IMR-90 (cell line): ENCODE data around the gene LELP1. TPM values are rescaled to one million over a fixed set of nuclear protein-coding genes. Genes with fewer than 3 reads are reported as not detected.

ENCODE experiments used
- ATAC-seq: fragments of 200-7000 bp; cut with Tn5 transposase; 2 replicates; pipeline ENCODE4 v1.9.1; 2020; ENCODE audit warnings: low read depth, mild to moderate bottlenecking, moderate library complexity
- BruUV-seq: library from RNA; stranded (reverse); fragments of 400-500 nt; replicated peaks from 2 replicates; lab custom pipeline; 2021; lab: Mats Ljungman, UMichigan
- CTCF ChIA-PET: fragments of 300-600 bp; formaldehyde crosslinking; extraction: SDS; loops from one replicate; lab custom pipeline; 2021; ENCODE audit warnings: antibody characterized with exemption; lab: Yijun Ruan, JAX
- POLR2A ChIA-PET: fragments of 300-600 bp; sonication (Branson Sonifier 250); formaldehyde crosslinking; loops from one replicate; lab custom pipeline; 2022; ENCODE audit warnings: antibody characterized with exemption; ENCODE audit not compliant: unreplicated experiment; lab: Charles Lee
- DNase-seq: peaks from one replicate; pipeline ENCODE4 v3.0.0; 2013
- H2AFZ ChIP-seq: replicated peaks from 2 replicates; pipeline ENCODE3; 2013; ENCODE audit warnings: low read length, mild to moderate bottlenecking; ENCODE audit not compliant: poor library complexity
- H2AK5ac ChIP-seq: 2 replicates; pipeline ENCODE4 v1.6.1; 2013; ENCODE audit warnings: low read depth, low read length, inconsistent platforms
- H2AK9ac ChIP-seq: replicated peaks from 2 replicates; pipeline ENCODE3; 2013; ENCODE audit warnings: mild to moderate bottlenecking, low read depth, low read length, moderate library complexity; ENCODE audit not compliant: poor library complexity
- H2BK120ac ChIP-seq: 2 replicates; pipeline ENCODE4 v1.6.1; 2013; ENCODE audit warnings: low read depth, low read length, inconsistent platforms
- H2BK15ac ChIP-seq: 3 replicates; pipeline ENCODE4 v1.6.1; 2013; ENCODE audit warnings: low read depth, low read length, inconsistent platforms
- H2BK20ac ChIP-seq: 2 replicates; pipeline ENCODE4 v1.6.1; 2013; ENCODE audit warnings: low read depth, mild to moderate bottlenecking, inconsistent platforms, low read length, moderate library complexity
- H2BK5ac ChIP-seq: 2 replicates; pipeline ENCODE4 v1.6.1; 2013; ENCODE audit warnings: mild to moderate bottlenecking, low read depth, low read length, inconsistent platforms; ENCODE audit not compliant: poor library complexity, severe bottlenecking
- H3K14ac ChIP-seq: replicated peaks from 2 replicates; pipeline ENCODE4 v1.6.1; 2013; ENCODE audit warnings: low read depth, low read length, inconsistent platforms
- H3K18ac ChIP-seq: 2 replicates; pipeline ENCODE4 v1.6.1; 2013; ENCODE audit warnings: low read depth, low read length, control low read depth
- H3K23ac ChIP-seq: 2 replicates; pipeline ENCODE4 v1.6.1; 2013; ENCODE audit warnings: low read depth, low read length, inconsistent platforms
- H3K27ac ChIP-seq: 2 replicates; pipeline ENCODE4 v1.5.1; 2013; ENCODE audit warnings: mild to moderate bottlenecking, control low read depth, low read length; ENCODE audit not compliant: insufficient read depth
- H3K27me3 ChIP-seq: 2 replicates; pipeline ENCODE4 v1.6.1; 2013; ENCODE audit warnings: low read length; ENCODE audit not compliant: control insufficient read depth, insufficient read depth
- H3K36me3 ChIP-seq: 2 replicates; pipeline ENCODE4 v1.6.1; 2013; ENCODE audit warnings: low read length, mixed read lengths; ENCODE audit not compliant: control insufficient read depth, insufficient read depth
- H3K4ac ChIP-seq: 2 replicates; pipeline ENCODE4 v1.6.1; 2013; ENCODE audit warnings: low read depth, low read length, inconsistent platforms
- H3K4me1 ChIP-seq: 2 replicates; pipeline ENCODE4 v1.6.1; 2013; ENCODE audit warnings: low read length, mixed read lengths; ENCODE audit not compliant: control insufficient read depth, insufficient read depth
- H3K4me2 ChIP-seq: 2 replicates; pipeline ENCODE4 v1.6.1; 2013; ENCODE audit warnings: low read depth, mild to moderate bottlenecking, control low read depth, low read length, moderate library complexity
- H3K4me3 ChIP-seq: 2 replicates; pipeline ENCODE4 v1.5.1; 2013; ENCODE audit warnings: low read depth, mild to moderate bottlenecking, control low read depth, low read length, moderate library complexity; ENCODE audit not compliant: insufficient read depth
- H3K56ac ChIP-seq: 2 replicates; pipeline ENCODE4 v1.6.1; 2013; ENCODE audit warnings: low read length, inconsistent platforms; ENCODE audit not compliant: insufficient read depth; ENCODE audit errors: extremely low read depth
- H3K79me1 ChIP-seq, 2 experiments: 2 replicates each; pipeline ENCODE4 v1.6.1; 2013; ENCODE audit warnings: low read length in 2 of 2, inconsistent platforms in 1 of 2, low read depth in 1 of 2
- H3K9ac ChIP-seq: 2 replicates; pipeline ENCODE4 v1.6.1; 2013; ENCODE audit warnings: low read depth, low read length, control low read depth
- H3K9me1 ChIP-seq: 2 replicates; pipeline ENCODE4 v1.6.1; 2013; ENCODE audit warnings: low read length, inconsistent platforms; ENCODE audit not compliant: insufficient read depth
- H3K9me3 ChIP-seq: 2 replicates; pipeline ENCODE4 v1.6.1; 2013; ENCODE audit warnings: low read length; ENCODE audit not compliant: control insufficient read depth, insufficient read depth
- H4K20me1 ChIP-seq: 2 replicates; pipeline ENCODE4 v1.6.1; 2013; ENCODE audit warnings: low read length, inconsistent platforms; ENCODE audit not compliant: insufficient read depth
- H4K5ac ChIP-seq: 2 replicates; pipeline ENCODE4 v1.6.1; 2013; ENCODE audit warnings: mild to moderate bottlenecking, low read depth, low read length, control low read depth
- H4K8ac ChIP-seq, 2 experiments: 2 replicates each; pipeline ENCODE4 v1.6.1; 2013; ENCODE audit warnings: low read depth in 2 of 2, low read length in 2 of 2, control low read depth in 1 of 2, inconsistent platforms in 1 of 2
- H4K91ac ChIP-seq: 2 replicates; pipeline ENCODE4 v1.6.1; 2013; ENCODE audit warnings: low read depth, low read length, inconsistent platforms; ENCODE audit not compliant: insufficient read depth
- BHLHE40 ChIP-seq: fragments of 150-350 bp; IDR thresholded peaks from 2 replicates; pipeline ENCODE4 v1.6.1; 2016; ENCODE audit warnings: mild to moderate bottlenecking, low read depth, low read length
- CEBPB ChIP-seq: IDR thresholded peaks from 2 replicates; pipeline ENCODE4 v1.6.1; 2012; ENCODE audit warnings: low read depth, low read length, improper control_type of control experiment
- CHD1 ChIP-seq: IDR thresholded peaks from 2 replicates; pipeline ENCODE4 v1.6.1; 2012; ENCODE audit warnings: low read depth, low read length, improper control_type of control experiment
- FOS ChIP-seq: fragments of 150-350 bp; IDR thresholded peaks from 2 replicates; pipeline ENCODE4 v1.6.1; 2016; ENCODE audit warnings: low read depth, low read length
- MAFK ChIP-seq: IDR thresholded peaks from 2 replicates; pipeline ENCODE4 v1.6.1; 2012; ENCODE audit warnings: low read depth, low read length, improper control_type of control experiment
- MAZ ChIP-seq: IDR thresholded peaks from 2 replicates; pipeline ENCODE4 v1.6.1; 2012; ENCODE audit warnings: low read depth, mild to moderate bottlenecking, low read length, improper control_type of control experiment, moderate library complexity, borderline replicate concordance
- MXI1 ChIP-seq: IDR thresholded peaks from 2 replicates; pipeline ENCODE4 v1.6.1; 2012; ENCODE audit warnings: low read depth, mild to moderate bottlenecking, low read length, moderate library complexity, borderline replicate concordance
- NFE2L2 ChIP-seq: fragments of 150-350 bp; IDR thresholded peaks from 2 replicates; pipeline ENCODE4 v1.6.1; 2016; ENCODE audit warnings: low read depth, mild to moderate bottlenecking, low read length
- POLR2A ChIP-seq: IDR thresholded peaks from 2 replicates; pipeline ENCODE4 v1.6.1; 2012; ENCODE audit warnings: mild to moderate bottlenecking, low read depth, low read length
- RAD21 ChIP-seq: IDR thresholded peaks from 2 replicates; pipeline ENCODE4 v1.6.1; 2012; ENCODE audit warnings: low read length, improper control_type of control experiment
- RCOR1 ChIP-seq: IDR thresholded peaks from 2 replicates; pipeline ENCODE4 v1.6.1; 2012; ENCODE audit warnings: mild to moderate bottlenecking, low read length, improper control_type of control experiment; ENCODE audit not compliant: insufficient replicate concordance
- RFX5 ChIP-seq: IDR thresholded peaks from 2 replicates; pipeline ENCODE4 v1.8.0; 2012; ENCODE audit warnings: low read depth, mild to moderate bottlenecking, low read length, moderate library complexity
- SMC3 ChIP-seq: fragments of 150-350 bp; IDR thresholded peaks from 2 replicates; pipeline ENCODE4 v1.6.1; 2016; ENCODE audit warnings: low read depth, mild to moderate bottlenecking, antibody characterized with exemption, low read length, moderate library complexity
- WGBS, 2 experiments: methylation state at CpG; one replicate each; pipeline versions ENCODE4 v1.1.5 to v1.1.7; 2013; ENCODE audit warnings: missing lambda C conversion rate in 2 of 2; ENCODE audit not compliant: insufficient read length in 1 of 2; ENCODE audit errors: extremely low coverage in 2 of 2; 5-methylcytosine and 5-hydroxymethylcytosine counted together
- dilution Hi-C: fragments of 300-500 bp; cut with HindIII; formaldehyde crosslinking; loops from one replicate; pipeline ENCODE4 v1.14.3; 2018; ENCODE audit warnings: low sequenced_read_pairs; ENCODE audit not compliant: unreplicated experiment
- in situ Hi-C: fragments of 300-500 bp; cut with MboI; formaldehyde crosslinking; loops from 3 replicates; pipeline ENCODE4 v1.14.3; 2019; ENCODE audit warnings: low sequenced_read_pairs, inconsistent platforms, mixed read lengths
- intact Hi-C: fragments of 100-400 bp; cut with micrococcal nuclease; formaldehyde crosslinking; loops from 2 replicates; pipeline ENCODE4 v1.10.0; 2022
- polyA plus RNA-seq, 3 experiments: library from polyadenylated mRNA; depleted of rRNA; stranded (reverse); fragments of >200 nt; gene quantifications; 2 replicates each; pipeline ENCODE4 v1.2.3, GENCODE V29; 2012; ENCODE audit warnings: low replicate concordance in 1 of 3
- total RNA-seq: library from RNA; depleted of rRNA; stranded (reverse); fragments of >200 nt; gene quantifications from 2 replicates; pipeline ENCODE4 v1.2.3, GENCODE V29; 2012
- TF ChIP-seq, protein P1 (sequence below): conservative IDR thresholded peaks from 2 replicates; pipeline ENCODE4 v1.5.1; 2012; ENCODE audit warnings: mild to moderate bottlenecking, low read depth, low read length, improper control_type of control experiment
- TF ChIP-seq, protein P2 (sequence below): fragments of 150-350 bp; IDR thresholded peaks from 2 replicates; pipeline ENCODE4 v1.6.1; 2017; ENCODE audit warnings: mild to moderate bottlenecking, antibody characterized with exemption, low read length, low read depth

Gene LELP1
- total and polyA plus RNA-seq, 2 of the 4 experiments (the other 2 are of a cell fraction) = not detected

DNA sequence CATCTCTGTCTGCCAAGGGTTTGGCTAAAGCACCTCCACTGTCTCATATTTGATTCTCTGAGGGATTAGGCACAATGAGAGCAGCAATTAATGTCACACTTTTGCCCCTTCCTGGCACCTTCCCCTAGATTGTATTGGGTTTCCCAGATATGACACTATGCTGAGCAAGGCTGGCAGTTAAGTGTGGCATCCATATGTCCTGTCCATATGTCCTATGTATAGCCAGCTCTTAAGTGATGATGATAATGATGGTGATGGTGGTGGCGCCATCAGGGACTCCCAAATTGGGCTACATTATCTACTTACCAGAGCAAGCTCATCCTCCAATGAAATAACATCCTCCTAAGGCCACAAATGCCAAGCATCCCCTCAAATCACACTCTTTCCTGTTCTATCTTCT, 42.8 kb downstream of the LELP1 start:
- CTCF ChIA-PET = no interaction called here

More for the DNA sequence above, 42.8 kb downstream of the LELP1 start:
- Histone ChIP-seq H4K20me1 (no peaks in the 10 kb centered on the region), H2BK120ac (no peak overlapping the region), H3K18ac (no peak overlapping the region), H2BK15ac (no peak overlapping the region), H3K27ac (no peak overlapping the region), H3K23ac (no peak overlapping the region), H4K91ac (no peak overlapping the region), H3K9me3 (no peaks in the 10 kb centered on the region), H2AFZ (no peak overlapping the region), H2BK5ac (no peak overlapping the region), H3K4me2 (no peak overlapping the region), H3K14ac (no peak overlapping the region), H3K4me3 (no peak overlapping the region), H2AK9ac (no peak overlapping the region), H3K36me3 (no peaks in the 10 kb centered on the region), H3K79me1 (no peaks in the 10 kb centered on the region), H3K4me1 (no peaks in the 10 kb centered on the region), H2BK20ac (no peak overlapping the region), H3K56ac (no peak overlapping the region), H3K4ac (no peak overlapping the region), H4K8ac (no peak overlapping the region), H4K5ac (no peak overlapping the region), H2AK5ac (no peak overlapping the region), H3K9ac (no peak overlapping the region), H3K9me1 (no peaks in the 10 kb centered on the region), H3K27me3 (no peaks in the 10 kb centered on the region)
- dilution Hi-C loops (no loop called here), intact Hi-C loops (no loop called here), in situ Hi-C loops (no loop called here)
- WGBS, 2 experiments = no CpG with 5 or more reads among the region's 1 CpG
- TF ChIP-seq BHLHE40 = no peak
- no peak for TF ChIP-seq CHD1
- TF ChIP-seq SMC3 = no peak
- TF ChIP-seq RCOR1 = no peak
- TF ChIP-seq, protein P1, sequence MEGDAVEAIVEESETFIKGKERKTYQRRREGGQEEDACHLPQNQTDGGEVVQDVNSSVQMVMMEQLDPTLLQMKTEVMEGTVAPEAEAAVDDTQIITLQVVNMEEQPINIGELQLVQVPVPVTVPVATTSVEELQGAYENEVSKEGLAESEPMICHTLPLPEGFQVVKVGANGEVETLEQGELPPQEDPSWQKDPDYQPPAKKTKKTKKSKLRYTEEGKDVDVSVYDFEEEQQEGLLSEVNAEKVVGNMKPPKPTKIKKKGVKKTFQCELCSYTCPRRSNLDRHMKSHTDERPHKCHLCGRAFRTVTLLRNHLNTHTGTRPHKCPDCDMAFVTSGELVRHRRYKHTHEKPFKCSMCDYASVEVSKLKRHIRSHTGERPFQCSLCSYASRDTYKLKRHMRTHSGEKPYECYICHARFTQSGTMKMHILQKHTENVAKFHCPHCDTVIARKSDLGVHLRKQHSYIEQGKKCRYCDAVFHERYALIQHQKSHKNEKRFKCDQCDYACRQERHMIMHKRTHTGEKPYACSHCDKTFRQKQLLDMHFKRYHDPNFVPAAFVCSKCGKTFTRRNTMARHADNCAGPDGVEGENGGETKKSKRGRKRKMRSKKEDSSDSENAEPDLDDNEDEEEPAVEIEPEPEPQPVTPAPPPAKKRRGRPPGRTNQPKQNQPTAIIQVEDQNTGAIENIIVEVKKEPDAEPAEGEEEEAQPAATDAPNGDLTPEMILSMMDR = no peak
- TF ChIP-seq, protein P2, sequence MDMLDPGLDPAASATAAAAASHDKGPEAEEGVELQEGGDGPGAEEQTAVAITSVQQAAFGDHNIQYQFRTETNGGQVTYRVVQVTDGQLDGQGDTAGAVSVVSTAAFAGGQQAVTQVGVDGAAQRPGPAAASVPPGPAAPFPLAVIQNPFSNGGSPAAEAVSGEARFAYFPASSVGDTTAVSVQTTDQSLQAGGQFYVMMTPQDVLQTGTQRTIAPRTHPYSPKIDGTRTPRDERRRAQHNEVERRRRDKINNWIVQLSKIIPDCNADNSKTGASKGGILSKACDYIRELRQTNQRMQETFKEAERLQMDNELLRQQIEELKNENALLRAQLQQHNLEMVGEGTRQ = no peak
- TF ChIP-seq FOS = no peak
- no peak for TF ChIP-seq POLR2A
- TF ChIP-seq MAZ = no peak
- no peak for TF ChIP-seq MXI1
- TF ChIP-seq MAFK = no peak
- TF ChIP-seq CEBPB = no peak
- no peak for TF ChIP-seq RFX5
- TF ChIP-seq NFE2L2 = no peak
- no peak for TF ChIP-seq RAD21
- POLR2A ChIA-PET = no interaction called here
- BruUV-seq = no TSS peak
- DNase-seq = no peak
- no peak for ATAC-seq
